ENCODE measurements around the gene SVEP1.

GRCh38 chr9:110456681-110457080, 122.9 kb downstream of the SVEP1 start:
- TF ChIP-seq, protein P1, sequence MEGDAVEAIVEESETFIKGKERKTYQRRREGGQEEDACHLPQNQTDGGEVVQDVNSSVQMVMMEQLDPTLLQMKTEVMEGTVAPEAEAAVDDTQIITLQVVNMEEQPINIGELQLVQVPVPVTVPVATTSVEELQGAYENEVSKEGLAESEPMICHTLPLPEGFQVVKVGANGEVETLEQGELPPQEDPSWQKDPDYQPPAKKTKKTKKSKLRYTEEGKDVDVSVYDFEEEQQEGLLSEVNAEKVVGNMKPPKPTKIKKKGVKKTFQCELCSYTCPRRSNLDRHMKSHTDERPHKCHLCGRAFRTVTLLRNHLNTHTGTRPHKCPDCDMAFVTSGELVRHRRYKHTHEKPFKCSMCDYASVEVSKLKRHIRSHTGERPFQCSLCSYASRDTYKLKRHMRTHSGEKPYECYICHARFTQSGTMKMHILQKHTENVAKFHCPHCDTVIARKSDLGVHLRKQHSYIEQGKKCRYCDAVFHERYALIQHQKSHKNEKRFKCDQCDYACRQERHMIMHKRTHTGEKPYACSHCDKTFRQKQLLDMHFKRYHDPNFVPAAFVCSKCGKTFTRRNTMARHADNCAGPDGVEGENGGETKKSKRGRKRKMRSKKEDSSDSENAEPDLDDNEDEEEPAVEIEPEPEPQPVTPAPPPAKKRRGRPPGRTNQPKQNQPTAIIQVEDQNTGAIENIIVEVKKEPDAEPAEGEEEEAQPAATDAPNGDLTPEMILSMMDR (optimal IDR thresholded peaks at IDR 0.05 in 1 of 3, IDR thresholded peaks at IDR 0.05 in 1 of 3, conservative IDR thresholded peaks at IDR 0.05 in 1 of 3; ENCODE audit: extremely low read depth in 1 of 3, insufficient read depth in 2 of 3, low read length in 3 of 3): no peak
- no peak for TF ChIP-seq EZH2 (IDR thresholded peaks at IDR 0.05; ENCODE audit: low read length)

Measured in keratinocyte (primary cell).